Retinal pigment epithelial cell (primary cell): ENCODE data around the gene TSR2.
"Not testable (repeated sequence)": the region's sequence is repeated elsewhere in the genome, so short reads cannot be mapped to it uniquely, and the experiment has no call there.

Experiments
- DNase-seq: peaks from one replicate; pipeline ENCODE4 v3.0.0-alpha.2; 2010; ENCODE audit warnings: low read depth
- H3K4me3 ChIP-seq: 2 replicates; pipeline ENCODE4 v1.5.1; 2011; ENCODE audit warnings: mild to moderate bottlenecking, low read length, control low read depth, moderate library complexity
- TF ChIP-seq, protein P1 (sequence below): conservative IDR thresholded peaks from 2 replicates; pipeline ENCODE4 v1.5.1; 2011; ENCODE audit warnings: low read depth, low read length, control low read depth, inconsistent platforms

The TSR2 gene

DNA sequence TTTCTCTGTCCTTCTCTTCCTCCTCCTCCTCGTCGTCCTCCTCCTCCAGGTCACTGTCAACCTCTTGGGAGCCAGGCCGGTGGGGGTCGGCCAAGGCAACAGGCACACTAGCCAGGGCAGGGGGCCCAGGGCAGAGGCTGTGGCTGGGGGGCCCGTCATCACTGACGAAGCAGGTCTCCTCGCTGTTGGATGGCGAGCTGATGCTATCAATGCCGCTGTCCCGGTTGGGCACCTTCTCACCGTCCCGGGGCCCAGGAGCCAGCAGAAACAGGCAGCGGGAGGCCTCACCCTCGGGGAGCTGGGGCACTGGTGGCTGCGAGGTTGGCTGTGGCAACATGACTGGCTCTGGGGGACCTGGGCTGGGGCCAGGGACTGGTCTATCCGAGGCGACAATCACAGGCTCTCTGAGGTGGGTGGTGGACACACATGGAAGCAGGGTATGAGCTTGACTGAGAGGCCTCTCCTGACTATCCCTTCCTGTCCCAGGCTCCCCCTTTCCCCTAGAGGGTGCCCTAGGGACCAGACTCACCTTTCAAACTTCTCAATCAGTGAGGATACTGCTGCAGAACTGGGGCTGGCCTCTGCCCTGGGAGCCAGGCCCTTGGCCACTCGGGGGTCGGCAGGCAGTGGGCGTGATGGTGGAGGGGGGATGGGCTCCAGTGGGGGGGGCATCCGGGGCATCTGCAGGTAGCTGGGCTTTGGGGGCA lies 30.0 kb downstream of the TSR2 start:
- DNase-seq, result no peak
- H3K4me3 ChIP-seq, result no peak overlapping the region
- TF ChIP-seq, protein P1, sequence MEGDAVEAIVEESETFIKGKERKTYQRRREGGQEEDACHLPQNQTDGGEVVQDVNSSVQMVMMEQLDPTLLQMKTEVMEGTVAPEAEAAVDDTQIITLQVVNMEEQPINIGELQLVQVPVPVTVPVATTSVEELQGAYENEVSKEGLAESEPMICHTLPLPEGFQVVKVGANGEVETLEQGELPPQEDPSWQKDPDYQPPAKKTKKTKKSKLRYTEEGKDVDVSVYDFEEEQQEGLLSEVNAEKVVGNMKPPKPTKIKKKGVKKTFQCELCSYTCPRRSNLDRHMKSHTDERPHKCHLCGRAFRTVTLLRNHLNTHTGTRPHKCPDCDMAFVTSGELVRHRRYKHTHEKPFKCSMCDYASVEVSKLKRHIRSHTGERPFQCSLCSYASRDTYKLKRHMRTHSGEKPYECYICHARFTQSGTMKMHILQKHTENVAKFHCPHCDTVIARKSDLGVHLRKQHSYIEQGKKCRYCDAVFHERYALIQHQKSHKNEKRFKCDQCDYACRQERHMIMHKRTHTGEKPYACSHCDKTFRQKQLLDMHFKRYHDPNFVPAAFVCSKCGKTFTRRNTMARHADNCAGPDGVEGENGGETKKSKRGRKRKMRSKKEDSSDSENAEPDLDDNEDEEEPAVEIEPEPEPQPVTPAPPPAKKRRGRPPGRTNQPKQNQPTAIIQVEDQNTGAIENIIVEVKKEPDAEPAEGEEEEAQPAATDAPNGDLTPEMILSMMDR, result no peak

DNA sequence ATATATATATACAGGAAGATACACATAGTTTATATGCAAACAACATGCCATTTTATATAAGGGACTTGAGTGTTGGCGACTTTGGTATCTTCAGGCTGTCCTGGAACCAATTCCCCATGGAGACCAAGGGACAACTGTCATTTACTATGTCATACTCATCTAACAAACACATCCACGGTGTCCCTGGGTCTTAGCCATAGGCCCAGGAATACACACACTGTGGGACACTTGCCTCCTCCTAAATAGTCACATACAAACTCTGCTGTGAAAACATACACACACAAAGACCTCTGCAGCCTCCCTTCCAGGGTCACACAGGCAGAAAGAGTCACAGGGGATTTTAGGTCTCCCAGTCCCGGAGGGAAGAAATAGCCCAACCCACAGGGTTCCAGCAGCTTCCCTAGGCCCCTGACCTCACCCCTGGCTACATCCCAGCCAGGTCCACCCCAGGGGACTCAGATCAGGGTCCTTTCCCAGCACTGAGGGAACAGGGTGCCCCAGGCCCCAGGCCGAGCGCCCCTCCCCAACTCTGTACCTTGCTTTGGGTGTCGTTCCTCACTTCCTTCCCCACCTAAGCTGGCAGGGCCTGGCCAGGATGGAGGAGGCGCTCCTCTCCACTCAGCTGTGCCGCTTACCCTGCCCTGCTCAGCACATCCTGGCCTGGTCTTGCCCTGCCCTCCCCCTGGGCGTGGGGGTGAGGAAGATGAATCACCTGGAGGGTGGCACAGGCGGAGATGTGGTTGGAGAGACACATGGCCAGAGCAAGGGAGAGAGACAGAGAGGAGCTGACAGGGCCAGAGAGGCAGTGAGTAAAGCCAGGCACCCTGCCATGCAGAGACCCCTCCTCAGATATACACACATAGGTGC lies 34.0 kb downstream of the TSR2 start:
- DNase-seq, result no peak
- no peak overlapping the region for H3K4me3 ChIP-seq
- TF ChIP-seq, protein P1, result no peak

DNA sequence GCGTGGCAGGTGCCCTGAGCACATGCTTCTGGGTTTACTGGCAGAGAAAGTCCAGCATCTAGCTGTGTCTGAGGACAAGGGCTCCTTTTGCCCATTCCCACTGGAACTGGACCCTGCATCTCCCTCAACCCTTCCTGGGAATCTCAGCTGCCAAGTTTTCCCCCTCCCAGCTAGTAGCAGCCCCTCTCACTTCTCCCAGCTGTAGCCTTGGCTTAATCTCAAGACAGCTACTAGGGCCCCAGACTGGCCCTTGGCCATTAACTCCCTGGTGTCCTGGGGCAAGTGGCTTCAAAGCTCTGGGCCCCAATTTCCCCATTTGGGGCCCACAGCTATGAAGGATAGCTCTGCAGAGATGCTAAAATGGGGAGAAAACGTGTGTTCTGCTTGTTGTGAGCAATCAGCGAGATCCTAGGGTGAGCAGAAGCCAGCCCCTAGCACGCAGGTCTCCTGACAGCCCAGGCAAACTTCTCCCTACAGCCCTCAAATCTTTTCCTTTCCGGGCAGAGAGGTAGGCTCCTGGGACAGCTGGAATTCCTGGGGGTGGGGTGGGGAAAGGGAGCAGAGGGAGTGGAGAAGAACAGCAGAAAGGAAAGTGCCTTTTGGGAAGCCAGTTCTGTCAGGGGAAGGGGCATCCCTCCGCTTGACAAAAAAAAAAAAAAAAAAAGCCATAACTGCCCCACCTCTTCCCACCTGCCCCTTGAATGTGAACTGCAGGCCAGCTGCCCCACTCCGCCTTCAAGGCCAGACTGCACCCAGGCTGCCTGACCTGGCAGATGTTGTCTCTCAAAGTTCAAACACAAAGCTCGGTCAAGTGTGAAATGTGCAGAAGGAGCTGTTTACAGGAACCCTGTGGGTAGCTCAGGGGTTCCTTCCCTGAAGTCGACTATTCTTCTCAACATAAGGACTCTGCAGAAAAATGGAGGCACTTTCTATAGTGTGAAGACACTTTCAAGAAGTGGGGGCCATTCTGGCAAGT lies 39.2 kb downstream of the TSR2 start:
- H3K4me3 ChIP-seq, result no peak overlapping the region
- no peak for DNase-seq
- TF ChIP-seq, protein P1, result no peak

DNA sequence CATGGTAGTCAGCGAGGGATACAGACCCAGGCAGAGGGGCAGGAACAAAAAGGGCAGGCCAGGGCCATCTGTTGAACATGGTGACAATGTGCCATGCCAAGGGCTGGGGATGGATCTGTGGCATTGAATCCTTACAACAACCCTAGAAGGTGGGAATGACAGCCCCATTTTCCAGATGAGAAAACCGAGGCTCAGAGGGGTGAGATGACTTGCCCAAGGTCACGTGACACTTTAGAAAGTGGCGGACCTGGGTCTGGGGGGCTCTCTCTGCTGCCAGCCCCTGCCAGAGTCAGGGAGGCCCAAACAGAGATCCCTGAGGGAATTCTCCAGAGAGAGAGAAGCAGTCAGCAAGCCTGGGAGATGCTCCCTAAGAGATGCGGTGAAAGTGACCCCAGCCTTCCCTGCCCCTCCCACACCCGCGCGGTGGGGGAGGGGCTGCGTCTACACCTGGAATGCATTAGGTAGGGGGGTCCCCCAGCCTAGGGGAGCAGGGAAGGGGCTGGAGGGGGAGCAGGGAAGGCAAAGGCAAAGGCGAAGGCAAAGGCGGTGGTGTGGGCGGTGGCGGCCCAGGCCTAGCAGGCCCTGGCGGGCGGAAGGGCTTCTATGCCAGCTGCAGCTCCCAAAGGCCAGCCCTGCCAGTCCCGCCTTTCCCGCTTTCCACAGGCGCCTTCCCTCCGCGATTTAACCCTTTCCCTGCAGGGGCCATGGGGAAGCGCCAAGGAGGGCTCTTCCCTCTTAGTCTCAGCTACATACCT lies 42.8 kb downstream of the TSR2 start:
- DNase-seq, result no peak
- H3K4me3 ChIP-seq, result no peak overlapping the region
- TF ChIP-seq, protein P1, result no peak

DNA sequence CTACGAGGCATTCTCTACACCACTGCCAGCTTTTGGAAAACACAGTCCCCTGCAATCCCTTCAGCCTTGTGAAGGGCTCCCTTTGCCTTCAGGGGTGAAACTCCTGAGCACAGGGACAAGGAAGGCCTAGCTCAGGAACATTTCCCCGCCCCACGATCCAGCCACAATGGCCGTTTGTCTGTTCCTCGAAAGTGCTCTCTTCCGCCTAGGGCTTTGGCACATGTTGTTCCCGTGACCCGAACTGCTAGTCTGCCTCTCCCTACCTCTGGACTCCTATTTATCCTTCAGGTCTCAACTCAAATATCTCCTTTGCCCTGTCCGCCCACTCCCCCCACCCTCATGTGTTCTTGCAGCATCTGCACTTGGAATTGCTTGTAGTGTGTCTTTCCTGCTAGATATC lies 43.7 kb downstream of the TSR2 start:
- TF ChIP-seq, protein P1, result no peak
- no peak for DNase-seq
- H3K4me3 ChIP-seq, result no peak overlapping the region

DNA sequence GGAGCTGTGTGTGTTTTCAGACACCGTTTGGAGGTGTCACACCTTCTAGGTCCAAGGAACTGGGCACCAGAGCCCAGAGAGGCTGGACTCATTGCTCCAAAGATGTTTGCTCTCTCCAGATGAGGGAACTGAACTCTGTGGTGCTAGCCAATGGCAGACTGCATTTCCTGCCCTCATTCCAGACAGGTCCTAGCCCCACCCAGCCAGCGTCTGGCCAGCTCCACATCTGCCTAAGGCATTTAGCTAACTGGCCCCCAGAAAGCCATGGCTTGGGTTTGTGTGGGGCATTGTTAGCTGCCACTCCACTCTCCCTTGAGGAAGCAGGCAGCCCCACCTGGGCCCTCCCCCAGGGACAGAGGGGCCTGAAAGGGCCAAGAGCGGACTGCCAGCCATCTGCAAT lies 44.5 kb downstream of the TSR2 start:
- DNase-seq, result no peak
- no peak overlapping the region for H3K4me3 ChIP-seq
- TF ChIP-seq, protein P1, result no peak

DNA sequence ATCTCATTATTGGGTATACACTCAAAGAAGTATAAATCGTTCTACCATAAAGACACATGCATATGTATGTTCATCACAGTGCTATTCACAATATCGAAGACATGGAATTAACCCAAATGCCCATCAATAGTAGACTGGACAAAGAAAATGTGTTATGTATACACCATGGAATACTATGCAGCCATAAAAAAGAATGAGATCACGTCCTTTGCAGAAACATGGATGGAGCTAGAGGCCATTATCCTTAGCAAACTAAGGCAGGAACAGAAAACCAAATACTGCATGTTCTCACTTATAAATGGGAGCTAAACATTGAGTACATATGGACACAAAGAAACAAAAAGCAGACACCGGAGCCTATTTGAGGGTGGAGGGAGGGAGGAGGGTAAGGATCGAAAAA lies 49.6 kb downstream of the TSR2 start:
- DNase-seq, H3K4me3 ChIP-seq: not testable (repeated sequence)
